GM12872 (cell line): ENCODE results near the gene CLTRN.

Experiments
- TF ChIP-seq, protein P1 (sequence below): IDR thresholded peaks from 3 replicates; pipeline ENCODE4 v1.5.1; 2011; ENCODE audit warnings: low read depth, mild to moderate bottlenecking, low read length, moderate library complexity; ENCODE audit not compliant: insufficient read depth

The CLTRN gene, protein sequence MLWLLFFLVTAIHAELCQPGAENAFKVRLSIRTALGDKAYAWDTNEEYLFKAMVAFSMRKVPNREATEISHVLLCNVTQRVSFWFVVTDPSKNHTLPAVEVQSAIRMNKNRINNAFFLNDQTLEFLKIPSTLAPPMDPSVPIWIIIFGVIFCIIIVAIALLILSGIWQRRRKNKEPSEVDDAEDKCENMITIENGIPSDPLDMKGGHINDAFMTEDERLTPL

DNA sequence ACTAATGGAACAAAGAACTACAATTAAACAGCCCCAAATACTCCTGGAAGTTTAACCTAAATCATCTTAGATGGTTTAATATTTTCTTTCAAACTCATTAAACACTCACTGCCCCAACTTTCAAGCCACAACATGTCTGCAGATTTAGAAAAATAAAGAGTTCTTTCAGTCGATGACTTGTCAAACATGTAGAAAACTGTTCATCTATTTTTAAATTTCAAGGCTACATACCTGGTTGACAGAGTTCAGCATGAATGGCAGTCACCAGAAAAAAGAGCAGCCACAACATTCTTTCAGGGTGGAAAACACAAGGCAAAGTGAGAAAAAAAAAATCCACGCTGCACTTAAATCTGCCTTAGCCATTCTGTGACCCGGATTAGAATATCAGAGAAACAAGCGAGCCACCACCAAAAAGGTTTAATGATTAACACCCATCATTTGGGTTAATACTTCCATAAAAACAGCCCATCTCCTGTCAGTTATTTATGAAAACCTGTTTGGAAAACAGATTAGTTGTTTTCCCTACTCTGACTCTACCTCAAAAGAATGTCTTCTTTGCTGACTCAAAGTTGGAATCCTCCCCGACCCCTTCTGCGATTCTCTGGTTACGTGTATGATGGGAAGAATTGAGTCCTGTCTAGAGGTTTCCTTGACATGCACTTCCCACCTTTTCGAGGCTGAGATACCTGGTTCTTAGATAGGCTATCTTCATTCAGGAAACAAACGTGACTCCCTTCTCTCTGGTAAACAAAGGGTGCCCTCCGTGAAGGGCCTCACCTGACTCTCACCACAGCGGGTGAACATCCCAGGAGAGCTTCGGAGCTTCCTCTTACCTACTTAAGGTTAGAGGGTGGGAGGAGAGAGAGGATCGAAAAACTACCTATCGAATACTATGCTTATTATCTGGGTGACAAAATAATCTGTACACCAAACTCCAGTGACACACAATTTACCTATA is at the start of gene CLTRN:
Gene CLTRN (minus strand): TSS at position 319 of the 958 bp plus-strand sequence. CDS start 30 bp downstream, at position 289.
- TF ChIP-seq, protein P1, sequence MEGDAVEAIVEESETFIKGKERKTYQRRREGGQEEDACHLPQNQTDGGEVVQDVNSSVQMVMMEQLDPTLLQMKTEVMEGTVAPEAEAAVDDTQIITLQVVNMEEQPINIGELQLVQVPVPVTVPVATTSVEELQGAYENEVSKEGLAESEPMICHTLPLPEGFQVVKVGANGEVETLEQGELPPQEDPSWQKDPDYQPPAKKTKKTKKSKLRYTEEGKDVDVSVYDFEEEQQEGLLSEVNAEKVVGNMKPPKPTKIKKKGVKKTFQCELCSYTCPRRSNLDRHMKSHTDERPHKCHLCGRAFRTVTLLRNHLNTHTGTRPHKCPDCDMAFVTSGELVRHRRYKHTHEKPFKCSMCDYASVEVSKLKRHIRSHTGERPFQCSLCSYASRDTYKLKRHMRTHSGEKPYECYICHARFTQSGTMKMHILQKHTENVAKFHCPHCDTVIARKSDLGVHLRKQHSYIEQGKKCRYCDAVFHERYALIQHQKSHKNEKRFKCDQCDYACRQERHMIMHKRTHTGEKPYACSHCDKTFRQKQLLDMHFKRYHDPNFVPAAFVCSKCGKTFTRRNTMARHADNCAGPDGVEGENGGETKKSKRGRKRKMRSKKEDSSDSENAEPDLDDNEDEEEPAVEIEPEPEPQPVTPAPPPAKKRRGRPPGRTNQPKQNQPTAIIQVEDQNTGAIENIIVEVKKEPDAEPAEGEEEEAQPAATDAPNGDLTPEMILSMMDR: no peak

DNA sequence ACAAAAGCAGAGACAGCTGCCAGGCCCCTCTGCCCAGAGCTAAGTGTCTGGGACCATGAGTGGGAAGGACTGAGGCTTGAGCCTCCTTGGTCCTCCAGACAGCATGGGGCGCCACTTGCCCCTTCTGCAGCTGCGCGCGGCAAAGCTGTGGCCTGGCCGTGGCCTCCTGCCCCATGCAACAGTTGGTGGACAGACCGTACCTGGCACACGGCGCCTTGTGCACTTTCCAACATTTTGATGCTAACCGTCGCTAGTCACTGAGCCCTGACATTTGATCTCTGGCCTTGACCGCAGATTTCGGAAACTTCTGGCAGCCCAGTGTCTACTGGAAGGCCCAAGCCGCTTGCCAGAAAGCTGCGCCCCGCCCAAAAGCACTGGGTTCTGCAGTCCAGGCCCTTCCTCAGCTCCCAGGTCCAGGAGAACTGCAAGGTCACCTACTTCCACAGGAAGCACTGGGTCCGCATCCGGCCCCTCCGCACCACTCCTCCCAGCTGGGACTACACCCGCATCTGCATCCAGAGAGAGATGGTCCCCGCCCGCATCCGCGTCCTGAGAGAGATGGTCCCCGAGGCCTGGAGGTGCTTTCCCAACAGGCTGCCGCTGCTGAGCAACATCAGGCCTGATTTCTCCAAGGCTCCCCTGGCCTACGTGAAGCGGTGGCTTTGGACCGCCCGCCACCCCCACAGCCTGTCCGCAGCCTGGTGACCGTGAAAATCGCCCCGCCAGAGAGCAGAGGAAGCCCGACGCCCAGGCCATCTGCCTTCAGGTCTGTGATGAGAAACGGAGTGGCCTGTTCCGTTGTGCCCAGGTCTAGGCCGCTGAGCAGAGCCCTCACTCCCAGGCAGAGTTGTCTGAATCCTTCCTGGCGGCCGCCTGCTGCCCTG is 38.1 kb upstream of the CLTRN start:
- TF ChIP-seq, protein P1: no peak

DNA sequence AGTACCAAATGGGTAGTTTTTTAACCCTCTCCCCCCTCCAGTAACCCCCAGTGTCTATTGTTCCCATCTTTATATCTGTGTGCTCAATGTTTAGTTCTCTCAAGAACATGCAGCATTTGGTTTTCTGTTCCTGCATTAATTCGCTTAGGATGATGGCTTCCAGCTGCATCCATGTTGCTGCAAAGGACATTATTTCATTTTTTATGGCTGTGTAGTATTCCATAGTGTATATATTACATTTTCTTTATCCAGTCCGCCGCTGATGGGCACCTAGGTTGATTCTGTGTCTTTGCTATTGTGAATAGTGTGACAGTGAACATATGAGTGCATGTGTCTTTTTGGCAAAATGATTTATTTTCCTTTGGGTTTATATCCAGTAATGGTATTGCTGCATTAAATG is 31.9 kb upstream of the CLTRN start:
- TF ChIP-seq, protein P1: no peak

DNA sequence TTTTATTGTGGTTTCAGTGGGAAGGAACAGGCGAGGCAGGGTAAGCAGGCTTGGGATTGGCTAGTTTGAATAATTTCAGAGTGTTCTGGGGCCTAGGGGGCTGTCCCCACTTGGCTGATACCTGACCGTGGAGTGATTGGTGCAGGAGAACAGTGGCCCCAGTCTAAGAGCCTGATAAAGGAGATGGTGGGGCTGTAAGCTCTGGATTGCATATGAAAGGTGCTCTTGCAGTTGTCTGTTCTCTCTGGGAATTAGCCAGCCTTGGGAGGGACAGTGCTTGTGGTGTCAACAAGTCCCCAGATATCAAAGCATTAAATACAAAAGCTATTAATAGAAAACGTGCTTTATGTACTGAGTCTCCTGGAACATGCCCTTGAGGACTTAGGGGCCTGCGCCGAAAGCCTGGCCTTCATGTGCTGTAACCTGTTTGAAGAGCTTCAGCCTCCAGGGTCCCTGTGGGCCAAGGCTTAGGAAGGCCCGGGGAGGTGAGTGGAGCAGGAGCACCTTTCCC is 30.4 kb upstream of the CLTRN start:
- TF ChIP-seq, protein P1: no peak

DNA sequence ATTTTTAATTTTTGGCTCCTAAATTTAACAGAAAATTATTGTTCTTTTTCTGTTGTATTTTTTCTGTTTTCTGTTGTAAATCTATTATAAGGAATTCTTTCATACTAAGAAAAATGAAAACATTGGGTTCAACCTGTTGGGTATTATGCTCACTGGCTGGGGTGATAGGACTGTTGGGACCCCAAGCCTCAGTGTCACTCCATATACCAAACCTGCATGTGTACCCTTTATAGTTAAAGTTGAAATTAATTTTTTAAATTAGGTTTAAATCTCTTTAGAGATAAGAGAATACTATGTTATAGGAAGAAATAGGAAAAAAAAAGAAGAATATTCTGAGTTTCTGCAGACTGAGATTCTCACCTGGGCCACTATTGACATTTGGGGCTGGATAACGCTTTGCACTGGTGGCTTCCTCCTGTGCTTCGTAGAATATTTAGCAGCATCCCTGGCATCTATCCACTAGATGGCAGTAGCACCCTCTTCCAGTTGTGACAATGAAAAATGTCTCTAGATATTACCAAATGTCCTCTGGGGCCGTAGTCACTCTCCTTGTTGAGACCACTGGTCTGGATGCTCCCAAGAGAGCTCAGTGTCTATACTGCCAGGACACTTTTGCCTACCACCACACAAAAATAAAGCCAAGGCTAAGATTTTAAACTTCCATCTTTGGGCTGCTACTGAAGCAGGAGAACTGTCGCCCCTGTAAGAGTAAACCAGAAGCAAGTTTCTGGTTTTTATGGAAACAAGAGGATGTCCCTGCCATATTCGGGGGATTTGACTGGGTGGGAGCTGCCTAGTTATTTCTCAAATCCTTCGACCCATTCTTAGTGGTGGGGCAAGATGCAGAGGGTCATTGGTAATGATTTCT is 22.4 kb upstream of the CLTRN start:
- TF ChIP-seq, protein P1: peak; percentile 64

DNA sequence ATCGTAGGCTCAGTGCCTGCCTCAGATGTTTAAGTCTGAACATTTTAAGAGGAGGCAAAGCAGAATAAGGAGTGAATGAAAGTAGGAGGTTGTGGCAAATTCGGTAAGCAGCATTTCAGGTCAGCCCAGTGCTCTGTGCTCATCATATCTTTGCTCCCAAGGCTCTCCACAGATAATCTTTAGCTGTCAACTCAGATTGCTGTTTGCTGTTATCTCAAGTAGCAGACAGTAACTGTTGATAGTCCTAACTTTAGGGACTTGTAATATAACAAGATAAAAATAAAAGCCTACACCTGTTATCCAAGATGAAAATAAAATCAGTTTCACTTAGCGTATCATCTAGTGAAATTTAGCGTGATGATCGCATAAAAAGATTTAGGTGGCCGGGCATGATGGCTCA is 18.6 kb upstream of the CLTRN start:
- TF ChIP-seq, protein P1: no peak
